Breast epithelium (tissue), 4 donors: ENCODE data around the gene SMPDL3B. TPM values are rescaled to one million over a fixed set of nuclear protein-coding genes. Genes with fewer than 3 reads are reported as not detected.
"Not testable (repeated sequence)": the region's sequence is repeated elsewhere in the genome, so short reads cannot be mapped to it uniquely, and the experiment has no call there.

Source experiments
- DNase-seq, 2 donors: peaks; one replicate each; pipeline ENCODE4 v3.0.0-alpha.2; 2019; ENCODE audit warnings: low spot score in 2 of 2
- H3K27ac ChIP-seq, 2 donors: fragments of 200-600 bp; sonication (generic) in 1 of 2; one replicate each; pipeline ENCODE4 v1.5.1; 2016 to 2019; ENCODE audit warnings: mild to moderate bottlenecking in 1 of 2
- H3K27me3 ChIP-seq, 2 donors: fragments of 200-600 bp; sonication (generic) in 1 of 2; one replicate each; pipeline versions ENCODE4 v1.5.1 to v1.6.0; 2017 to 2019; ENCODE audit warnings: control low read depth in 1 of 2, mild to moderate bottlenecking in 1 of 2
- H3K36me3 ChIP-seq: fragments of 200-600 bp; one replicate; pipeline ENCODE4 v1.5.1; 2019
- H3K4me1 ChIP-seq, 2 donors: fragments of 200-600 bp; sonication (generic); one replicate each; pipeline ENCODE4 v1.5.1; 2016 to 2019; ENCODE audit warnings: control low read depth in 1 of 2
- H3K4me3 ChIP-seq, 3 donors: fragments of 200-600 bp; sonication (generic); 1 replicate in 2 of 3; 2 replicates in 1 of 3; pipeline ENCODE4 v1.5.1; 2016 to 2019; ENCODE audit warnings: mild to moderate bottlenecking in 3 of 3, moderate library complexity in 2 of 3
- H3K9me3 ChIP-seq, 2 donors: fragments of 200-600 bp; sonication (generic) in 1 of 2; one replicate each; pipeline ENCODE4 v1.5.1; 2016 to 2019; ENCODE audit warnings: control low read depth in 1 of 2
- POLR2A ChIP-seq: fragments of 450-650 bp; IDR thresholded peaks from one replicate; pipeline ENCODE4 v1.6.1; 2016; ENCODE audit warnings: antibody characterized with exemption, mild to moderate bottlenecking, moderate library complexity
- POLR2AphosphoS5 ChIP-seq, 3 donors: sonication (generic); formaldehyde crosslinking; IDR thresholded peaks; one replicate each; pipeline ENCODE4 v1.6.1; 2017; ENCODE audit warnings: antibody characterized with exemption in 3 of 3
- intact Hi-C: fragments of 100-400 bp; cut with DNase I; formaldehyde crosslinking; loops from one replicate; pipeline ENCODE4 v1.15.1; 2023; ENCODE audit warnings: low total_unique reads
- total RNA-seq, 3 donors: library from RNA; depleted of rRNA; stranded (reverse); fragments of >200 nt; gene quantifications; one replicate each; pipeline ENCODE4 v1.1.0, GENCODE V29; 2016
- TF ChIP-seq, protein P1 (sequence below), 3 donors: fragments of 450-650 bp; IDR thresholded peaks; one replicate each; pipeline ENCODE4 v1.5.1; 2016 to 2017; ENCODE audit warnings: antibody characterized with exemption in 3 of 3, mild to moderate bottlenecking in 3 of 3, moderate library complexity in 3 of 3

SMPDL3B gene
- total RNA-seq, 3 donors from 2014 or later, result 13.8 to 14.9 TPM; not detected in 1

GRCh38 chr1:27992276-27992675 lies 57.5 kb downstream of the SMPDL3B start:
- H3K4me3 ChIP-seq, result no peak overlapping the region
- intact Hi-C loops, result no loop called here
- TF ChIP-seq POLR2AphosphoS5 (IDR thresholded peaks at IDR 0.05) (no peak), POLR2A (no peak)
- TF ChIP-seq, protein P1, sequence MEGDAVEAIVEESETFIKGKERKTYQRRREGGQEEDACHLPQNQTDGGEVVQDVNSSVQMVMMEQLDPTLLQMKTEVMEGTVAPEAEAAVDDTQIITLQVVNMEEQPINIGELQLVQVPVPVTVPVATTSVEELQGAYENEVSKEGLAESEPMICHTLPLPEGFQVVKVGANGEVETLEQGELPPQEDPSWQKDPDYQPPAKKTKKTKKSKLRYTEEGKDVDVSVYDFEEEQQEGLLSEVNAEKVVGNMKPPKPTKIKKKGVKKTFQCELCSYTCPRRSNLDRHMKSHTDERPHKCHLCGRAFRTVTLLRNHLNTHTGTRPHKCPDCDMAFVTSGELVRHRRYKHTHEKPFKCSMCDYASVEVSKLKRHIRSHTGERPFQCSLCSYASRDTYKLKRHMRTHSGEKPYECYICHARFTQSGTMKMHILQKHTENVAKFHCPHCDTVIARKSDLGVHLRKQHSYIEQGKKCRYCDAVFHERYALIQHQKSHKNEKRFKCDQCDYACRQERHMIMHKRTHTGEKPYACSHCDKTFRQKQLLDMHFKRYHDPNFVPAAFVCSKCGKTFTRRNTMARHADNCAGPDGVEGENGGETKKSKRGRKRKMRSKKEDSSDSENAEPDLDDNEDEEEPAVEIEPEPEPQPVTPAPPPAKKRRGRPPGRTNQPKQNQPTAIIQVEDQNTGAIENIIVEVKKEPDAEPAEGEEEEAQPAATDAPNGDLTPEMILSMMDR (IDR thresholded peaks at IDR 0.05), result no peak
- no peak overlapping the region for H3K27ac ChIP-seq
- DNase-seq, result no peak
- H3K36me3 ChIP-seq, result peaks cover 12% of the 10 kb centered on the region
- no peaks in the 10 kb centered on the region for H3K27me3 ChIP-seq
- H3K9me3 ChIP-seq, result no peaks in the 10 kb centered on the region
- H3K4me1 ChIP-seq, result no peaks in the 10 kb centered on the region

- TF ChIP-seq, protein P1 (IDR thresholded peaks at IDR 0.05), result no peak
- TF ChIP-seq POLR2AphosphoS5 (IDR thresholded peaks at IDR 0.05), result no peak
- TF ChIP-seq POLR2A, result no peak
- H3K27me3 ChIP-seq, result no peaks in the 10 kb centered on the region
- H3K36me3 ChIP-seq, result peaks cover 12% of the 10 kb centered on the region
- H3K27ac ChIP-seq, result no peak overlapping the region
- DNase-seq, result no peak
- H3K9me3 ChIP-seq, result no peaks in the 10 kb centered on the region
- intact Hi-C loops, result no loop called here
- H3K4me3 ChIP-seq, result no peak overlapping the region
- H3K4me1 ChIP-seq, result no peaks in the 10 kb centered on the region
Measured at GRCh38 chr1:27993241-27993640, 58.4 kb downstream of the SMPDL3B start.

DNA sequence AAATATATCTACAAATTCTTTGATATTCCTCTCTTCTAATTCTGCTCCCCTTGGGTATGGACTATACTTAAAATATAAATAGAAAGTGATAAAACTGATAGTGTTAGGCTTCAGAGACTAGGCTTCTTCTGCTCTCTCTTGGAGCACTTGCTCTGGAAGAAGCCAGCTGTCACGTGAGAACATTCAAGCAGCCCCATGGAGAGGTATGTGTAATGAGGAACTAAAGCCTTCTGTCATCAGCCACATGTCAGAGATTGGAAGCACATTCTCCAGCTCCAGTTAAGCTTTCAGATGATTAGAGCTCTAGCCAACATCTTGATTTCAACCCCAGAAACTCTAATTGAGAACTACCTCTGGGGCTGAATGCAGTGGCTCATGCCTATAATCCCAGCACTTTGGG lies 59.3 kb downstream of the SMPDL3B start:
- TF ChIP-seq POLR2A (no peak), POLR2AphosphoS5 (IDR thresholded peaks at IDR 0.05) (no peak)
- TF ChIP-seq, protein P1 (IDR thresholded peaks at IDR 0.05), result no peak
- H3K9me3 ChIP-seq, result no peaks in the 10 kb centered on the region
- H3K36me3 ChIP-seq, result peaks cover 12% of the 10 kb centered on the region
- intact Hi-C loops, result no loop called here
- DNase-seq, result no peak
- no peaks in the 10 kb centered on the region for H3K27me3 ChIP-seq
- no peak overlapping the region for H3K27ac ChIP-seq
- no peak overlapping the region for H3K4me3 ChIP-seq
- no peaks in the 10 kb centered on the region for H3K4me1 ChIP-seq

DNA sequence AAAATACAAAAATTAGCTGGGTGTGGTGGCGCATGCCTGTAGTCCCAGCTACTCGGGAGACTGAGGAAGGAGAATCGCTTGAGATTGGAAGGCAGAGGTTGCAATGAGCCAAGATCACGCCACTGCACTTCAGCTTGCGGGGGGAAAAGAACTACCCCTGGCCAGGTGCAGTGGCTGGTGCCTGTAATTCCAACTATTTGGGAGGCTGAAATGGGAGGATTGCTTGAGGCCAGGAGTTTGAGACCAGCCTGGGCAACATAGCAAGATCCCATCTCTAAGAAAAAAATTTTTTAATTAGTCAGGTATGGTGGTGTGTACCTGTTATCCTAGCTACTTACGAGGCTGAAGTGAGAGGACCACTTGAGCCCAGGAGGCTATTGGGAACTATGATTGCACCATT lies 59.7 kb downstream of the SMPDL3B start:
- H3K27me3 ChIP-seq, H3K4me3 ChIP-seq, H3K27ac ChIP-seq, intact Hi-C loops, DNase-seq, H3K4me1 ChIP-seq, H3K9me3 ChIP-seq: not testable (repeated sequence)
- H3K36me3 ChIP-seq, result peaks cover 12% of the 10 kb centered on the region

GRCh38 chr1:27999055-27999454 lies 64.3 kb downstream of the SMPDL3B start:
- TF ChIP-seq, protein P1 (IDR thresholded peaks at IDR 0.05), result no peak
- no peak for TF ChIP-seq POLR2A
- TF ChIP-seq POLR2AphosphoS5 (IDR thresholded peaks at IDR 0.05), result no peak
- DNase-seq, result no peak
- Histone ChIP-seq H3K27ac (no peak overlapping the region), H3K4me1 (no peaks in the 10 kb centered on the region), H3K4me3 (no peak overlapping the region), H3K36me3 (no peaks in the 10 kb centered on the region), H3K27me3 (no peaks in the 10 kb centered on the region), H3K9me3 (no peaks in the 10 kb centered on the region)
- intact Hi-C loops, result no loop called here

- no peaks in the 10 kb centered on the region for H3K27me3 ChIP-seq
- DNase-seq, result no peak
- TF ChIP-seq, protein P1 (IDR thresholded peaks at IDR 0.05), result no peak
- TF ChIP-seq POLR2A (no peak), POLR2AphosphoS5 (IDR thresholded peaks at IDR 0.05) (no peak)
- H3K9me3 ChIP-seq, result no peaks in the 10 kb centered on the region
- intact Hi-C loops, result no loop called here
- no peak overlapping the region for H3K27ac ChIP-seq
- no peaks in the 10 kb centered on the region for H3K4me1 ChIP-seq
- H3K4me3 ChIP-seq, result no peak overlapping the region
- no peaks in the 10 kb centered on the region for H3K36me3 ChIP-seq
Measured at GRCh38 chr1:28002600-28002999, 67.8 kb downstream of the SMPDL3B start.

- DNase-seq, result not testable (repeated sequence)
Measured at GRCh38 chr1:28003117-28003516, 68.3 kb downstream of the SMPDL3B start.

More at GRCh38 chr1:28003117-28003516, 68.3 kb downstream of the SMPDL3B start:
- H3K4me1 ChIP-seq, H3K27ac ChIP-seq, H3K4me3 ChIP-seq, intact Hi-C loops, H3K36me3 ChIP-seq, H3K27me3 ChIP-seq, H3K9me3 ChIP-seq: not testable (repeated sequence)
